NCI-H510A (cell line): Measurements from ENCODE around the gene TECPR1.

ENCODE experiments used
- DNase-seq: peaks from one replicate; lab custom pipeline; 2025; lab: John Stamatoyannopoulos, UW

Gene TECPR1

DNA sequence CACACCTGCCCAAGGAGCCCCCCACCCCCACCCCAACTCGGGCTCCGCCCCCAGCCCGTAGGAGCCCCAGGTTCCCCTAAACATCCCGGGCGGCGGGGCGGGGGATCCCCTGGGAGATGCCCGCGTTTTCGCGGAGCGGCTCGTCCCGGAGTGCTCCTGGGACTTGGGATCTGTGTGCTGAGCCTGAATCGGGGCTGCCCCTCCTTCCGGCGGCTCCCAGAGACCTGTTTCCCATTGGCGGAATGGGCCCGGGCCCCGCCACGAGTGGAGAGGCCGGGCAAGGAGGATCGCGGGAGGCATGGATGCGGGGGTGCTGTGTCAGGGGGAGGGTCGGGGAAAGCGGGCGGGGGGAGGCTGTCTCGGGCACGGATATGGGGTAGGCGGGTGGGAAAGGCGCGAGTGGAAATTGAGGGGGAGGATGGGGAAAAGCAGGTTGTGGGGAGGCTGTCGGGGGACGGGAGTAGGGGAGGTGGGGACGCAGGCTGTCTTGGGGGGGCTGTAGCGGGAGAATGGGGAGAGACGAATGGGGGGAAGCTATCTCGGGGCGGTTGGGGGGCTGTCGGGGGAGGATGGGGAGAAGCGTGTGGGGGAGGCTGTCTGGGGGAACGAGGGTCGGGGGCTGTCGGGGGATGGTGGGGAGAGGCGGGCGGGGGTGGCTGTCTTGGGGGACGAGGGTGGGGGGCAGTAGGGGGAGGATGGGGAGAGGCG, 41.4 kb downstream of the TECPR1 start:
- DNase-seq, result peak; percentile 15

GRCh38 chr7:98209166-98209920, 42.7 kb downstream of the TECPR1 start:
- no peak for DNase-seq

GRCh38 chr7:98206451-98207330, 45.3 kb downstream of the TECPR1 start:
- DNase-seq, result no peak

GRCh38 chr7:98205162-98205845, 46.7 kb downstream of the TECPR1 start:
- DNase-seq, result no peak

DNA sequence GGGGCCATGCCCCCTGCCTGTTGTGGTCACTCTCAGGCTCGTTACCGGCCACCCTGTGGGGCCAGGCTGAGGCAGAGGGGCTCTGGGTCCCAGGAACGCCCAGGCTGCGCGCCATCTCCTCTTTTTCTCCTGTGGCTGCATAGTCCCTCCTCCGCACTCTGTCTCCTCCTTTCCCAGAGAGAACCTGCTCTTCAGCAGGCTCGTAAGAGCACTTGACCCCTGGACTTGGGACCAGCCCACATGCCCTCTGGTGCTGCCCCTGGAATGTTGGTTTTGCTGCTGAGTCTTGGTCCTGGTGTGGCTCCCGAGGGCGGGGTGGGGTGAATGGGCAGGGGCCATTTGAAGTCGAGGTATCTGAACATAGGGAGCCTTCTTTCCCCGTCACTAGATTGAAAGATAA, 47.4 kb downstream of the TECPR1 start:
- DNase-seq, result no peak

- DNase-seq, result no peak
These were observed 47.9 kb downstream of the TECPR1 start for GRCh38 chr7:98203964-98204605.

DNA sequence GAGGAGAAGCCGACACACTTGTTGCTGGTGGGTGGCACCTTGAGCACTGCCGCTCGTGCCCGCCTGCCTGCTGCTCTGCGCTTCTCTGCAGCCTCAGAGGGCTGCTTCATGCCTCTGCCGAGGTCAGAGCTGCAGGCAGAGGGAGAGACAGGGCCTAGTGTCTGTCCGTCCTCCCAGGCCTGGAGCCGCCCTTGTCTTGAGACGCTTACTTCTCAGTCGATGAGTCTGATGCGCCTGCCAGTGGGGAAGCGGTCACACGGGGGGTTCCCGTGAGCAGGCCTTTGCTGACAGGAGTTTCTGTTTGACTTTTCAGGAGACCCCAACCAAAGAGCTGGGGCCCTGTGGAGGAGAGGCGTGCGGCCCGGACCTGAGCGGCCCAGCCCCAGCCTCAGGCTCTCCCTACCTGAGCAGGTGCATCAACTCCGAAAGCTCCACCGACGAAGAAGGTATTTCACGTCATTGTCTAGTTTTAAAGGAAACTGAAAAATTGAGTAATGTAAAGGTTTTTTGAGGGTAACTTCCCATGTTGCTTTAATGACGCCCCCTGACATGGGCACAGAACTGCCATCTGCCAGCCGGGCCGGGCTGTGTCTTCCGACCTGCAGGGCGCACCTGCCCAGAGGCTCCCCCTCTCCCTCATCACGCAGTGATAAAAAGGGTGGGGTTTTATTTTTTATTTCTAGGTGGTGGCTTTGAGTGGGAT, 48.6 kb downstream of the TECPR1 start:
- no peak for DNase-seq

DNA sequence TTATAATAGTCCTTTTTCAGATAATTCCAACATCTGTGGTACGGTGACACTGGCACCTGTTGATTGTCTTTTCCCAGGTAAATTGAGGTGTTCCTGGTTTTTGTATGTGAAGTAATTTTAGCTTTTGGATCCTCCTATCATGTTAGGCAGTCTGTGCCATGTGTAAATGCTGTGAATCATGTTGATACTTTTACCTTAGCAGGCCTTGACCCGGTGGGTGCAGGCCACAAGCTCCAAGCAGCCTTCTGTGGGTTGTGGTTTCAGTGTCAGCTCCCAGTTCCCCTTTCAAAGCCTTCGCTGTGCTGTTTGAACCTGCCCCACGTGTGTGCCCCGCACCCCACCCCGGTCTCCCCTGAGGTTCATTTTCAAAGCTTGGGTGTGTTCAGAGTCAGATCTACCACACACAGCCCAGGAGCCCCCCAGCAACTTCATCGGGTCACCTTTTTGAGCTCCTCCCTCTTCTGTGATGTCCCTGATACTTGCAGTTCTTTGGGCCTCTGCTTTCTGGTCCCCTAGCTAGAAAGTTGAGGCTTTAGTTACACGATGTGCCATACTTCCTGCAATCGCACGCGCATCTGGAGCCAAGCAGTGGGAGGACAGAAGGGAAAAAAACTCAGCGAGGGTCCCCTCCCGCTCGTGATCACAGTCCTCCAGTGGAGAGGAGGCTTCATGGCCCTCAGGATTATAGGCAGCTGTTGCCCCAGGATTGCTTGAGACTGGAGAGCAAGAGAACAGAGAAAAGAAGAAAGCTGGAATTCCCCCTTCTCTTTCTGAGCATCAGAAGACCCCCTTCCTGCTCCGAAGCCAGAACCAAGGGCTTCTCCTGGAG, 49.5 kb downstream of the TECPR1 start:
- no peak for DNase-seq

- no peak for DNase-seq
These were observed 51.7 kb downstream of the TECPR1 start for GRCh38 chr7:98200364-98200763.

DNA sequence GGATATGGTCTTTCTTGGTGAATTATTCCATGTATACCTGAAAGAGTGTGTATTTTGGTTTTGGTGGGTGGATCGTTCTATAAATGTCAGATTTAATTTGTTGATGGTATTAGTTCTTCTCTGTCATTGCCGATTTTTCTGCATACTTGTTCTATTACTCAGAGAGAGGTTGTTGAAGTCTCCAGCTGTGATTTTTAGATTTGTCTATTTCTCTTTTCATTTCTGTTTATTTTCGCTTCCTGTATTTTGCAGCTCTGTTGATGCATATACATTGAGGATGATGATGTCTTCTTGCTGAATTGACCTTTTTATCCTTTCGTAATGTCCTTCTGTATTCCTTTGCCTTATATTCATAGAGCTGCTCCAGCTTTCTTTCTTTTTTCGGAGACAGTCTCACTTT, 52.9 kb downstream of the TECPR1 start:
- no peak for DNase-seq

- no peak for DNase-seq
These were observed 55.1 kb downstream of the TECPR1 start for GRCh38 chr7:98196706-98197605.

GRCh38 chr7:98194672-98195457, 57.2 kb downstream of the TECPR1 start:
- no peak for DNase-seq

GRCh38 chr7:98194186-98194585, 57.8 kb downstream of the TECPR1 start:
- DNase-seq, result no peak

DNA sequence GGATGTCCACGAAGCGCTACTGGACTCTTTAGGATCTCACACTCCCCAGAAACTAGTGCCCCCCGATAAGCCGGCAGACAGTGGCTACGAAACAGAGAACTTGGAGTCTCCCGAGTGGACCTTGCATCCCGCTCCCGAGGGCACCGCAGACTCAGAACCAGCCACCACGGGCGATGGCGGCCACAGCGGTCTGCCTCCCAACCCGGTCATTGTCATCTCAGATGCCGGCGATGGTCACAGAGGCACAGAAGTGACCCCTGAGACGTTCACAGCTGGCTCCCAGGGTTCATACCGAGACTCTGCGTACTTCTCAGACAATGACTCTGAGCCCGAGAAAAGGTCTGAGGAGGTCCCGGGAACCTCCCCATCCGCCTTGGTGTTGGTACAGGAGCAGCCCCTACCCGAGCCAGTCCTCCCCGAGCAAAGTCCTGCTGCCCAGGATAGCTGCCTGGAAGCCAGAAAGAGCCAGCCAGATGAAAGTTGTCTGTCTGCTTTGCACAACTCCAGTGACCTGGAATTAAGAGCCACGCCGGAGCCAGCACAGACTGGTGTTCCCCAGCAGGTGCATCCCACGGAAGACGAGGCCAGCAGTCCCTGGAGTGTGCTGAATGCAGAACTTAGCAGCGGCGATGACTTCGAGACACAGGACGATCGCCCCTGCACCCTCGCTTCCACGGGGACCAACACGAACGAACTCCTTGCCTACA, 58.4 kb downstream of the TECPR1 start:
- DNase-seq, result no peak

GRCh38 chr7:98192781-98193457, 59.1 kb downstream of the TECPR1 start:
- DNase-seq, result no peak

GRCh38 chr7:98191668-98192431, 60.2 kb downstream of the TECPR1 start:
- DNase-seq, result no peak
